Kidney capillary endothelial cell (primary cell): ENCODE data around the gene PPRC1.

Source experiments
- DNase-seq: peaks from one replicate; pipeline ENCODE4 v3.0.0-alpha.2; 2018; ENCODE audit warnings: low spot score

Gene PPRC1

GRCh38 chr10:102146971-102147428 lies 14.2 kb downstream of the PPRC1 start:
- no peak for DNase-seq

DNA sequence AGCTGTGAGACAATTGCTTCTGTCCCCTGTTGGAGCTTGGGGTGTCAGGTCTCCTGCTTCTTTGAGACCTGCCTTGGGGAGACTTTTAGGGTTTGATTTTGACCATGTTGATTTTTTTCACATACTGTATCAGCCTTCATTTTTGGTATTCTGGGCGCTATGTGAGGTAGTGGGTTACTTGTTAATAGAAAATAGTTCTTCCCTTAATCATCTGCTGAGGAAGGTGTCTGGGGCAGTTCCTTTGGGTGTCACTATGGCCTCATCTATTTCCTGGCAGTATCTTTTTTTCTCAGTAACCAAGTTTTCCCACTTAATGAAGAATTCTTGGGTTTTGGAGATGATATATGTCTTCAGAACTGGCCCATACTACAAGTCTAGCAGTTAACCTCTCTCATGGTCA lies 14.7 kb downstream of the PPRC1 start:
- no peak for DNase-seq

DNA sequence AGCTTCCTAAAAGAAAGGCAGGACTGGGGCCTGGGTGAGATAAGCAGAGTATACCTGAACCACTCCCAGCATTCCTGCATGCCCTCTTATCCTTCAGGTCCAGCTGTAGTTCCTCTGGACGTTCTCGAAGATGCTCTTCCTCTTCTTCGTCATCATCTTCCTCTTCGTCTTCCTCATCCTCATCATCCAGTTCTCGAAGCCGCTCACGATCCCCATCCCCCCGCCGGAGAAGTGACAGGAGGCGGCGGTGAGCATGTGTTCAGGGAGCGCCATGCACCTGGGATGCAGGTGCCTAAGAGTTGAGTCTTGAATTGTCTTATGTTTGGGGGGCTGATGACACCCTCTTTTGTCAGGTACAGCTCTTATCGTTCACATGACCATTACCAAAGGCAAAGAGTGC lies 15.4 kb downstream of the PPRC1 start:
- DNase-seq: no peak

GRCh38 chr10:102150970-102151773 lies 18.3 kb downstream of the PPRC1 start:
- peak; percentile 81 for DNase-seq

GRCh38 chr10:102151774-102152544 lies 19.1 kb downstream of the PPRC1 start, which contains the start of gene NOLC1:
NOLC1 (plus strand) TSS chr10:102152389; CDS start chr10:102152411, 22 bp downstream.
- DNase-seq: peak; percentile 94

DNA sequence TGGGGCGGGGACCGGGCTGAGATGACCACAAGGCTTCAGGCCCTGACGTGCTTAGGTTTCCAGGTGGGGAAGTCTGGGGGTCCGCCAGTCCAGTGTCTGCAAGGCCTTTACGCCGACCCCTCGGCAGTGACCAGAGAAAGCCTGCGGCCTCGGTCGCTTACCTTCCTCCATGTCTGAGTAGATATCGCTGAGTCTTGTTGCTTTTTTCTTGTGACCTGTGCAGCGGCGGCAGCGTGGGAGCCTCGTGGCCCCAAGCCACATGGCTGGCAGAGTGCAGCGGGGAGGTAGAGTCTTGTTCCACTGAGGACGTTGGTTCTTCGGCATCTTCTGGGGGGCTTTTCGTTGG lies 19.7 kb downstream of the PPRC1 start:
- DNase-seq: no peak

GRCh38 chr10:102153093-102153620 lies 20.3 kb downstream of the PPRC1 start:
- no peak for DNase-seq

DNA sequence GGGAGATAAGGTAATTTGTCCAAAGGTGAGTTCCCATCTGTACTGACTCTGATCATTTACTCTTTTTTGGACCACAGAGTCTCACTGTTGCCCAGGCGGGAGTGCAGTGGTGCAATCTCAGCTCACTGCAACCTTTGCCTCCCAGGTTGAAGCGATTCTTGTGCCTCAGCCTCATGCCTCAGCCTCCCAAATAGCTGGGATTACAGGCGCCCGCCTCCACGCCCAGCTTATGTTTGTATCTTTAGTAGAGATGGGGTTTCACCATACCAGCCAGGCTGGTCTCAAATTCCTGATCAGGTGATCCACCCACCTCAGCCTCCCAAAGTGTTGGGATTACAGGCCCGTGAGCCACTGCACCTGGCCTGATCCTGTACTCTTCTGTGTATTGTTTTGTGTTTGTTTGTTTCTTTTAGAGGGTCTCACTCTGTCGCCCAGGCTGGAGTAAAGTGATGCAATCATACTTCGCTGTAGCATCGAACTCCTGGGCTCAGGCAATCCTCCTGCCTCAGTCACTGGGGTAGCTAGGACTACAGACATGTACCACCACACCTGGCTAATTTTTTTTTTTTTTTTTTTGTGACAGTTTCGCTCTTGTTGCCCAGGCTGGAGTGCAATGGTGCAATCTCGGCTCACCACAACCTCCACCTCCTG lies 21.8 kb downstream of the PPRC1 start:
- DNase-seq: no peak

DNA sequence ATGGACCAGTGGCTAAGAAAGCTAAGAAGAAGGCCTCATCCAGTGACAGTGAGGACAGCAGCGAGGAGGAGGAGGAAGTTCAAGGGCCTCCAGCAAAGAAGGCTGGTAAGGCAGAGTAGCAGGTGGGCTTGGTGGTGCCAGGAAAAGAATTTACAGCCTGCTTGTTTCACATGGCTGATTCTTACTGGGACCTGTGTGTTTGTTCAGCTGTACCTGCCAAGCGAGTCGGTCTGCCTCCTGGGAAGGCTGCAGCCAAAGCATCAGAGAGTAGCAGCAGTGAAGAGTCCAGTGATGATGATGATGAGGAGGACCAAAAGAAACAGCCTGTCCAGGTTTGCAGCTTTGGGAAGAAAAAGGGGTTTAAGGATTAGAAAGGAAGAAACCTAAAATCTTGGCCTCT lies 24.4 kb downstream of the PPRC1 start:
- no peak for DNase-seq

GRCh38 chr10:102159051-102159597 lies 26.3 kb downstream of the PPRC1 start:
- DNase-seq: no peak

DNA sequence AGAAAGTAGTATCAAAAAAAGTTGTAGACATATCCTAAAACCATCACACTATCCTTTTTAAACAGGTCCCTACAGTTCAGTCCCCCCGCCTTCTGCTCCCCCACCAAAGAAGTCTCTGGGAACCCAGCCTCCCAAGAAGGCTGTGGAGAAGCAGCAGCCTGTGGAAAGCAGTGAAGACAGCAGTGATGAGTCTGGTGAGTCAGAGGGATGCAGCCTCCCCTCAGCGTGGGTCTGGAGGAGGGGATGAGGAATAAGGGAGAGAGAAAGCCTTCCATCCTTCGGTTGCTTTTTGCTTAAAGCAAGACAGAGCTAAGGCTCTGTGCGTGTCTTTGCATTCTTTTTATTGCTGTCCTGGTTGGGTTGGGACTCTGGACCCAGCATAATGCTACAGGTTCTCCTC lies 27.0 kb downstream of the PPRC1 start:
- no peak for DNase-seq

- no peak for DNase-seq
These were observed 30.6 kb downstream of the PPRC1 start for GRCh38 chr10:102163342-102163989.

GRCh38 chr10:102167861-102168260 lies 35.0 kb downstream of the PPRC1 start:
- no peak for DNase-seq

- no peak for DNase-seq
These were observed 37.8 kb downstream of the PPRC1 start for GRCh38 chr10:102170602-102171001.

DNA sequence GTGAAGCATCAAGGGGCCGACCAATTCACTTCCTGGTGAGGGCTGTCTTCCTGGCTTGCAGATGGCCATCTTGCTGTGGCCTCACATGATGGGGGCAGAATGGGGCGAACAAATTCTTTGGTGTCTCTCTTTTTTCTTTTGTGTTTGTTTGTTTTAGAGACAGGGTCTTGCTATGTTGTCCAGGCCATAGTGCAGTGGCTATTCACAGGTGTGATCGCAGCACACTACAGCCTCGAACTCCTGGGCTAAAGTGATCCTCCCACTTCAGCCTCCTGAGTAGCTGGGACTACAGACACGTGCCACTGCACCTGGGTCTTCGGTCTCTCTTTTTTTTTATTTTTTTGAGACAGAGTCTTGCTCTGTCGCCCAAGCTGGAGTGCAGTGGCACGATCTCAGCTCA lies 39.4 kb downstream of the PPRC1 start:
- no peak for DNase-seq

- DNase-seq: no peak
These were observed 42.6 kb downstream of the PPRC1 start for GRCh38 chr10:102175415-102175814.

GRCh38 chr10:102184606-102185005 lies 51.8 kb downstream of the PPRC1 start:
- DNase-seq: no peak

- DNase-seq: no peak
These were observed 52.4 kb downstream of the PPRC1 start for GRCh38 chr10:102185272-102185671.

DNA sequence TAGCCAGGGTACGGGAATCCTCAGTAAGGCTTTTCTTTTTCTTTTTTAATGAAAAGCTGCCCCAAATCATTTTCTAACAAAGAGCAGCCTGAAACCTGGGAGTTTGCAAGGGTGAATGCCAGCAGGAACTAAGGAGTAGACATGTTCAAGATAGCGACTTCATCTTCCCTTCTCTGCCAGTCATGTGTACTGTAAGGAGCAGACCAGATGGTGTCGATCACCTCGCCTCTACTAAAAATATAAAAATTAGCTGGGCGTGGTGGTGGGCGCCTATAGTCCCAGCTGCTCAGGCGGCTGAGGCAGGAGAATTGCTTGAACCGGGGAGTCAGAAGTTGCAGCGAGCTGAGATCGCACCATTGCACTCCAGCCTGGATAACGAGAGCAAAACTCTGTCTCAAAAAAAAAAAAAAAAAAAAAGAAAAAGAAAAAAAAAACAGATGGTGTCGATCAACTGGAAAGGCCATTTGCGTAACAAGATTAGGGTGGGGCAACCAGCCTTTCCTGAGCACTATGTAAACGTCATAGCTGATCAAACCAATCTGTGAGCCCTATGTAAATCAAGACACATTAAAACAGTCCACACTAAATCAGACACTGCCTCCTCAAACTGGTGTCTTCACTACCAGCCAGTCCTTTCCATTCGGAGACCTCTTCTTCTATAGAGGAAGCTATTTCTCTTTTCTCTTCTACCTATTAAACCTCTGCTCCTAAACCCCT lies 53.1 kb downstream of the PPRC1 start:
- DNase-seq: no peak

GRCh38 chr10:102188298-102188940 lies 55.6 kb downstream of the PPRC1 start:
- DNase-seq: no peak
